Measurements from ENCODE around the gene TSPAN5.

GRCh38 chr4:98504091-98504490 lies 154.3 kb downstream of the TSPAN5 start:
- TF ChIP-seq POLR2A (IDR thresholded peaks at IDR 0.05; ENCODE audit: low read depth, low read length) (no peak), SPI1 (IDR thresholded peaks at IDR 0.05; ENCODE audit: low read depth, low read length) (no peak)
